ENCODE measurements around the gene PER1. TPM values are rescaled to one million over a fixed set of nuclear protein-coding genes. Genes with fewer than 3 reads are reported as not detected.

Gene PER1
- total RNA-seq, 4 donors from 2014 or later: 55.9 to 211 (median 109) TPM

DNA sequence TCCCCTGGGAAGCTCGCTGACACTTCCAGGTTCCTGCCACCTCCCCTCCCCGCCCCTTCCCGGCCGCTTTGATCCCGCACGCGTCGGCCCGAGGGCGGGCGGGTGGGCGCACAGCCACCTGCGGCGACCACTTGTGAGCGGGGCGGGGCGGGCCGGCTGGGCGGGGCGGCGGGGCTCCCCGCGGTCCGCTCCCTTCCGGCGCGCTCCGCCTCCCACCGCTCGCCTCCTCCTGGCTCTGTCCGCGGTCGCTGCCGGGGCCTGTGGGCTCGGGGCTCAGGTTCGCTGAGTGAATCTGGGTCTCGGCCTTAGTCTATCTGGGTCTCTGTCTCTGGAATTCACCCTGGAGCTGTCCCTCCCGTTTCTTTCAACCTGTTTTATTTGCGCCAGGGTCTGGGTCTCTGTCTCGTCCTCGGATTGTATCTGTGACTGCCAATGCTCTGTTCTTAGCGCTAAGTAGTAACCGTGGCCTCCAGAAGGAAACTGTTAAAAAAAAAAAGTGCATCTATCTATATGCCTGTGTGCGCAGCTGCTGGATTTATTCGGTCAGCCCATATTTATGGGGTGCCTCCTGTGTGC, 25.6 kb downstream of the PER1 start:
- DNase-seq: peak; percentile 58
- H3K27ac ChIP-seq: peak overlapping the region; percentile 58 to 72 (median 64)

GRCh38 chr17:8125947-8126490, 26.2 kb downstream of the PER1 start:
- TF ChIP-seq EP300 (IDR thresholded peaks at IDR 0.05; ENCODE audit: low read depth) (no peak), POLR2A (IDR thresholded peaks at IDR 0.05) (no peak), POLR2AphosphoS5 (IDR thresholded peaks at IDR 0.05) (no peak)
- TF ChIP-seq, protein P1, sequence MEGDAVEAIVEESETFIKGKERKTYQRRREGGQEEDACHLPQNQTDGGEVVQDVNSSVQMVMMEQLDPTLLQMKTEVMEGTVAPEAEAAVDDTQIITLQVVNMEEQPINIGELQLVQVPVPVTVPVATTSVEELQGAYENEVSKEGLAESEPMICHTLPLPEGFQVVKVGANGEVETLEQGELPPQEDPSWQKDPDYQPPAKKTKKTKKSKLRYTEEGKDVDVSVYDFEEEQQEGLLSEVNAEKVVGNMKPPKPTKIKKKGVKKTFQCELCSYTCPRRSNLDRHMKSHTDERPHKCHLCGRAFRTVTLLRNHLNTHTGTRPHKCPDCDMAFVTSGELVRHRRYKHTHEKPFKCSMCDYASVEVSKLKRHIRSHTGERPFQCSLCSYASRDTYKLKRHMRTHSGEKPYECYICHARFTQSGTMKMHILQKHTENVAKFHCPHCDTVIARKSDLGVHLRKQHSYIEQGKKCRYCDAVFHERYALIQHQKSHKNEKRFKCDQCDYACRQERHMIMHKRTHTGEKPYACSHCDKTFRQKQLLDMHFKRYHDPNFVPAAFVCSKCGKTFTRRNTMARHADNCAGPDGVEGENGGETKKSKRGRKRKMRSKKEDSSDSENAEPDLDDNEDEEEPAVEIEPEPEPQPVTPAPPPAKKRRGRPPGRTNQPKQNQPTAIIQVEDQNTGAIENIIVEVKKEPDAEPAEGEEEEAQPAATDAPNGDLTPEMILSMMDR (IDR thresholded peaks at IDR 0.05): no peak
- Histone ChIP-seq H3K36me3 (no peaks in the 10 kb centered on the region), H3K9me3 (no peaks in the 10 kb centered on the region), H3K27ac (peak overlapping the region; percentile 58 to 72 (median 64)), H3K4me1 (peaks cover 45 to 63% (median 56%) of the 10 kb centered on the region in 4 donors), H3K27me3 (peaks cover 82% of the 10 kb centered on the region), H3K4me3 (peak overlapping the region; percentile 43 to 74 (median 52))
- in situ Hi-C loops (cut with MboI; ENCODE audit: low pct_ligation_motif_present in 1 of 4, low pct_unique_long_range_greater_than_20kb in 1 of 4, low sequenced_read_pairs in 3 of 4) (loop anchor here in 1 of 4 donors (25.0 kb wide), 1 partner anchor 889 kb away; the partner anchor contains the start of genes DVL2, GABARAP and PHF23), intact Hi-C loops (cut with DNase I; ENCODE audit: low total_unique reads) (loop anchor here (10.0 kb wide), 1 partner anchor 59 kb away; no protein-coding TSS in a partner anchor)
- DNase-seq: no peak
- 1% methylated on average over 15 to 35 of the region's 35 CpGs for WGBS, 2 donors (ENCODE audit: low coverage in 1 of 2)

More for the DNA sequence above, 25.6 kb downstream of the PER1 start:
- no peaks in the 10 kb centered on the region for H3K9me3 ChIP-seq
- peak overlapping the region; percentile 43 to 74 (median 52) for H3K4me3 ChIP-seq
- WGBS, 2 donors (ENCODE audit: low coverage in 1 of 2): 0% methylated on average over 4 to 20 of the region's 45 CpGs
- in situ Hi-C loops (cut with MboI; ENCODE audit: low pct_ligation_motif_present in 1 of 4, low pct_unique_long_range_greater_than_20kb in 1 of 4, low sequenced_read_pairs in 3 of 4): loop anchor here in 1 of 4 donors (25.0 kb wide), 1 partner anchor 889 kb away; the partner anchor contains the start of genes DVL2, GABARAP and PHF23
- peaks cover 82% of the 10 kb centered on the region for H3K27me3 ChIP-seq
- intact Hi-C loops (cut with DNase I; ENCODE audit: low total_unique reads): loop anchor here (10.0 kb wide), 1 partner anchor 58 kb away; no protein-coding TSS in a partner anchor
- no peaks in the 10 kb centered on the region for H3K36me3 ChIP-seq
- TF ChIP-seq EP300 (IDR thresholded peaks at IDR 0.05; ENCODE audit: low read depth) (no peak), POLR2AphosphoS5 (IDR thresholded peaks at IDR 0.05) (no peak), POLR2A (IDR thresholded peaks at IDR 0.05) (no peak)
- TF ChIP-seq, protein P1 (IDR thresholded peaks at IDR 0.05): no peak
- H3K4me1 ChIP-seq: peaks cover 39 to 57% (median 51%) of the 10 kb centered on the region in 4 donors

- intact Hi-C loops (cut with DNase I; ENCODE audit: low total_unique reads): loop anchor here (10.0 kb wide), 1 partner anchor 59 kb away; no protein-coding TSS in a partner anchor
- peak; percentile 88 for DNase-seq
- peaks cover 46 to 69% (median 63%) of the 10 kb centered on the region in 4 donors for H3K4me1 ChIP-seq
- no peaks in the 10 kb centered on the region for H3K9me3 ChIP-seq
- in situ Hi-C loops (cut with MboI; ENCODE audit: low pct_ligation_motif_present in 1 of 4, low pct_unique_long_range_greater_than_20kb in 1 of 4, low sequenced_read_pairs in 3 of 4): loop anchor here in 1 of 4 donors (25.0 kb wide), 1 partner anchor 888 kb away; the partner anchor contains the start of genes DVL2, GABARAP and PHF23
- H3K27me3 ChIP-seq: peaks cover 82% of the 10 kb centered on the region
- no peaks in the 10 kb centered on the region for H3K36me3 ChIP-seq
- 1 to 4% methylated on average over 4 to 36 of the region's 40 CpGs for whole genome bisulfite sequencing, 2 donors (ENCODE audit: low coverage in 1 of 2)
- TF ChIP-seq POLR2A (IDR thresholded peaks at IDR 0.05): no peak
- peak overlapping the region; percentile 58 to 72 (median 64) for H3K27ac ChIP-seq
- H3K4me3 ChIP-seq: peak overlapping the region; percentile 43 to 74 (median 52)
Measured at GRCh38 chr17:8125154-8125946, 26.9 kb downstream of the PER1 start.

GRCh38 chr17:8124350-8125153, 27.7 kb downstream of the PER1 start:
- whole genome bisulfite sequencing, 2 donors (ENCODE audit: low coverage in 1 of 2): 2 to 4% methylated on average over 11 to 24 of the region's 24 CpGs
- Histone ChIP-seq H3K4me3 (peak overlapping the region in 2 of 4 donors; percentile 44 to 74), H3K27ac (no peak overlapping the region), H3K36me3 (no peaks in the 10 kb centered on the region), H3K27me3 (peaks cover 75% of the 10 kb centered on the region), H3K4me1 (peaks cover 46 to 75% (median 65%) of the 10 kb centered on the region in 4 donors), H3K9me3 (no peaks in the 10 kb centered on the region)
- TF ChIP-seq, protein P1 (IDR thresholded peaks at IDR 0.05): no peak
- TF ChIP-seq EP300 (IDR thresholded peaks at IDR 0.05; ENCODE audit: low read depth): no peak
- TF ChIP-seq POLR2AphosphoS5 (IDR thresholded peaks at IDR 0.05): no peak
- TF ChIP-seq POLR2A (IDR thresholded peaks at IDR 0.05): no peak
- intact Hi-C loops (cut with DNase I; ENCODE audit: low total_unique reads): loop anchor here (10.0 kb wide), 1 partner anchor 60 kb away; no protein-coding TSS in a partner anchor
- in situ Hi-C loops (cut with MboI; ENCODE audit: low pct_ligation_motif_present in 1 of 4, low pct_unique_long_range_greater_than_20kb in 1 of 4, low sequenced_read_pairs in 3 of 4): loop anchor here in 1 of 4 donors (25.0 kb wide), 1 partner anchor 887 kb away; the partner anchor contains the start of genes DVL2, GABARAP and PHF23
- DNase-seq: no peak

Measured in transverse colon (tissue), 4 donors.